Stimulated activated CD4-positive, alpha-beta T cell treated with anti-CD3 and anti-CD28 coated beads, Interleukin-12 subunit alpha, Interleukin-12 subunit beta, amount 100 ng/mL, for 48 hours (primary cell): Measurements from ENCODE around the gene TPD52L1.

ENCODE experiments used
- DNase-seq, 3 donors: peaks; one replicate each; pipeline ENCODE4 v3.0.0-alpha.2; 2020; ENCODE audit warnings: low read depth in 2 of 3, low spot score in 1 of 3

Gene TPD52L1

GRCh38 chr6:125174626-125175025 is 21.1 kb downstream of the TPD52L1 start:
- DNase-seq: no peak

- no peak for DNase-seq
Observed at GRCh38 chr6:125175466-125176048, 22.0 kb downstream of the TPD52L1 start.

- no peak for DNase-seq
Observed at GRCh38 chr6:125182237-125183008, 28.9 kb downstream of the TPD52L1 start.

DNA sequence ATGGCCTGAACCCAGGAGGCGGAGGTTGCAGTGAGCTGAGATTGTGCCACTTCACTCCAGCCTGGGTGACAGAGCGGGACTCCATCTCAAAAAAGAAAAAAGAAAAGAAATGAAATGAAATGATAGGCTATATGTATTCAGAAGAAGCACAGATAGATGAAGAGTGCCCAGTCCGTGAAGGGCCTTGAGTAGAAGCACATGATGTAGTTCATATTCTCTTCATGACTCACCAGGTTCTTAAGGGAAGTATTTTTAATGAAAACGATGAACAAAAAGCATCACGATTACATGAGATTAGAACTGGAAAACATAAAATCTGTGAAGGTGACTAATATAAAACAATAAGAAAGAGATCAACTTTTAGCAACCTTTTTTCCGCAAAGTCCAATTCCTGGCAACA is 29.8 kb downstream of the TPD52L1 start:
- DNase-seq: no peak

- no peak for DNase-seq
Observed at GRCh38 chr6:125188037-125188436, 34.5 kb downstream of the TPD52L1 start.

DNA sequence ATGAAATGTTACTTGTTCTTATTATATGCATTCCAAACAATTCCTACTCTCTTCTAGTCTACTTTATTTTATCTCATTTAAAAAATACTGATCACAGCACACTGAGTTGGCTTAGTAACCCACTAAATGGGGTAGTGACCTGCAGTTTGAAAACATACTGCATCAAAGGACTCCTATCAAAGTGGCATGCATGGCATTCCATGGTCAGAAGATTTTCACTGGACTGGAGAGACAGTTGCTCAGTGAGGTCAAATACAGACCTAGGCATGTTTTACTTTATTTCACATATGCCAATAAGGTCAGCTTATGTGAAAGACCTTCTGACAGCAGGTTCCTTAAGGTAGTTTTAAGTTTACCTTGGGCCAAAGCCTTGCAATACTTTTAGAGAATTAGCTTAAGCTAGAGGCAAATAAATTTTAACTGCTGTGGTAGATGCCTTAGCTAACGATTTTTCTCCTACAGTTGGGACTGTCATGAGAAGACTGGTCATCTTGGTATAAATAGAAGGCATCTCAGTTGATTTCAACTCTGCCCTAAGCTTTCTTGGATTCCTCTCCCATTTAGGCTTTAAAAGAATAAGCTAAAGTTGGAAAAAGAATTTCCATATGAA is 35.1 kb downstream of the TPD52L1 start:
- DNase-seq: no peak

DNA sequence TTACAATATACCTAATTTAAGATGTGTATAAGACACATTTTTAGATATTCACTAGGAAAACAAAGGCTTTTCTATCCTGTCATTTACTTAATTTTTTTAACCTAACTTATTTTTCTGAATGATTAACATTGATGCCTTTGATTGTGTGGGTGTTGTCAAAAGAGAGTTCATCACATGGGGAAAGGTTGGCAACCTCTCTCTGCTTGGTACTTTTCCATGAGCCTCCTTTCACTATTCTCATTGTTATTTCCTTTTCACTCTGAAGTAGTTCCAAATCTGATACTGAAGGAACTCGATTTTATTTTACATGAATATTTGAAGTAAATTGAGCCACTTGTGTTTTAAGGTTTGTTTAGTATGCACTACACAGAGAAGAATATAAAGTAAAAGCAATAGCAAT is 35.9 kb downstream of the TPD52L1 start:
- DNase-seq: no peak

DNA sequence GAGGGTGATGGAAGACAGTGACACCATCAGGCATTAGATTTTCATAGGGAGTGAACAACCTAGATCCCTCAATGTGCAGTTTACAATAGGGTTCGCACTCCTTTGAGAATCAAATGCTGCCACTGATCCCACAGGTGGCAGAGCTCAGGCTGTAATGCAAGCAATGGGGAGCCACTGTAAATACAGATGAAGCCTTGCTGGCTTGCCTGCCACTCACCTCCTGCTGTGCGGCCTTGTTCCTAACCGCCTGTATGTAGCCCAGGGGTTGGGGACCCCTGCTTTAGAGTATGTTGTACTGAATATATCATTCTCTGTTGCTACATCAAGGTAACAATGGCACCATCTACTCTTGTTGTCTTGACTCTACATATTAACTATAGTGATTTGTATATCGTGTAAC is 37.1 kb downstream of the TPD52L1 start:
- DNase-seq: no peak

DNA sequence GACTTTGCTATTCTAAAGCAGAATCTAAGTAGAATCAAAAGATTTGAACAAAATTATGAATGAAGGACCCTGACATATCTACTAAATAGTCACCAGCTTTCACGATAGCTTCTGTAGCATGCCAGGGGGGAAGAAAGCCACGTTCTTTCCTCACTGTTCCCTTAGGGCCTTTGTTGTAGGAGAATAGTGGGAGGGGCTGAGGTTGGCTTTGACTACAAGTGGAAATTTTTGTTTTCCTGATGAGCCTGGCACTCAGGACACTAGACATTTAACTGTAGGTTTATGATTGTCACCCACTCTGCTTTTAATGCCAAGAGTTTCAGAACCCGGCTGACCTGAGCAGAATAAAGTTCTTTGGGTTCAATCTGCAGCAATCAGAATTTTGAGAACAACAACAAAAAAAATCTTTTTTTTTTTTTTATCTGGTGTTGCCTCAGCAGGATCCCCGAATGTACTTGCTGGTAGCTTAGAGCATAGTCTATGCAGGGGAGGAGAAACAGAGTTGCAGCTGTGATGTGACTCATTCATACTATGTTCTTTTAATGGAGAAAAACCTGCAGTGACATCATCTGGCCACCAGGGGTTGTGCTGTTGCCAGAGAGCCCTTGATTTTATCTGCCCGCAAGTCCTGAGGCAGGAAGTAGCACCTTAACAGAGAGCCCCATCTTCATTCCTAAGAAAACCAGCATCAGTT is 38.5 kb downstream of the TPD52L1 start:
- peak; percentile 45 to 48 (median 46) for DNase-seq

GRCh38 chr6:125192610-125192930 is 39.0 kb downstream of the TPD52L1 start:
- no peak for DNase-seq

DNA sequence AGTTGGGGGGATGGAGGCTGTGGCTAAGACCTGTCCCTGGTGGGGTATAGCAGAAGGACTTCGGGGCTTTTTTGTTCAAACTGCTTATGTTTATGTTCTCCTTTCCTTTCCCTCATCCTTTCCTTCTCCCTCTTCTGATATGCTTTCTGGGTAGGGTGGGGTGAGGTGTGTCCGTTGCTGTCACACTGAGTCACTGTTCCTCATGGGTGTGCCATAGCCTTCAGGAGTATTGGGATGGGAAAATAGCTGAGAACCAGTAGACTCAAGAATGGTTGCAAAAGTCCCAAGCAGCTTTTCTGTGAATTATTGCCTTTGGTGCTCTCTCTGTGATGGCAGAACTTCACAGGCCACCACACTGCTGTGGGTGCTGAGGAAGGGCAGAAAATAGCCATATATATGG is 39.6 kb downstream of the TPD52L1 start:
- DNase-seq: no peak

GRCh38 chr6:125194941-125195340 is 41.4 kb downstream of the TPD52L1 start:
- DNase-seq: no peak

DNA sequence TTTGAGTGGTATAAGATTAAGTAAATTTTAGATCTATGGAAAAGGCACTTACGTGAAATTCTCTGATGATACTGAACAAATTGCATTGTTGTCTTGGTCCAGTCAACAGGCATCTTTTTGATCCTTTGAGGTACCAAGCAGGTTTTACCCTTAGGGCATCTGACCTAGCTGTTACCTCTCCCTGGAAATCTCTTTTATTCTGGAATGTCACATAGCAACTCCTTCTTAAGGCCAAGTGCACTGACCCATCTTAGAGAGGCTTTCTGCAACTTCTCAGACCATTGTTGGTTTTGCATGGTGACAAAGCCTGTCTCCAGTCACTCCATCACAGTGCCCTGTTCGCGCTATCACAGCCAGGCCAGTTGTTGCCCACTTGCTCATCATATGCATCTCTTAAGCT is 42.0 kb downstream of the TPD52L1 start:
- no peak for DNase-seq

- DNase-seq: no peak
Observed at GRCh38 chr6:125196613-125197012, 43.0 kb downstream of the TPD52L1 start.

- DNase-seq: no peak
Observed at GRCh38 chr6:125197795-125198269, 44.3 kb downstream of the TPD52L1 start.

DNA sequence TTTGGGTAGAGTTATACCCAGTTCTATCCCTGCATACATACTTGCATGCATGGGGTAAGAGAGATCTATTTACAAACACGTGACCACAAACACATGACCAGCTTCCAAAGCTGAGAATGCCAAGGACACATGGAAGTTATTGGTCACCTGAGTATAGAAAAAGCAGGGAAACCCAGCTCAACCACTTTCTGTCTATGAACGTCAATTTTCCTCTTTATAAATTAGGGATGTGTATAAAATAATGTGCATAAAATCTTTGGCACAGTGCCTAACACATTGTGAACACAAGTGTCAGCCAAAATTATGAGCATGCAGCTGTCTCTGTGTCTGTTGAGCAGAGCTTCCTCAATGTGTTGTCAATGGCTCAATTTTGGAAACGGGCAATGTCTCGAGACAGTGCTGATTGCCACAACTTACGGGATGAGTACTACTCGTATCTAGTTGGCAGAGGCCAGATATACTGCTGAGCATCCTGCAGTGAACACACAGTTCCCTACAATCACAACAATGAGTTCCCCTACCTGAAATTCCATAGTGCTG is 44.9 kb downstream of the TPD52L1 start:
- DNase-seq: no peak

DNA sequence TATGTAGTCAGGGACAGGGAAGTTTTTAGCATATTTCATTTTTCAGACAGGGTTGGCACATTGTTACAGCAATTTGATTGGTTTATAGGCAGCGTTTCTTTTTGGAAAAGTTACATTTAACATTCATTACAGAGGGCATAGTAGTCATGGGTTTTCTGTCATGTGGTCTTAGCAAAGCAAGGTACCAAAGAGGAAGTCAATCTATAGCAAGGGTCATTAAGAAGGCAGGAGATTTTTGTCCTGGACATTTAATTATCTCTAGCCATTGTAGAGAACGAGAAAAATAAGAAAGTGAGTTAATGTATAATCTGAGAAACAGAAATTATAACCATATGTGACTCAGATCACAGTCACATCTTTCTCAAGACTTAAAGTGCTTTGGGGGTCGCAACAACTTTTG is 47.4 kb downstream of the TPD52L1 start:
- DNase-seq: no peak

DNA sequence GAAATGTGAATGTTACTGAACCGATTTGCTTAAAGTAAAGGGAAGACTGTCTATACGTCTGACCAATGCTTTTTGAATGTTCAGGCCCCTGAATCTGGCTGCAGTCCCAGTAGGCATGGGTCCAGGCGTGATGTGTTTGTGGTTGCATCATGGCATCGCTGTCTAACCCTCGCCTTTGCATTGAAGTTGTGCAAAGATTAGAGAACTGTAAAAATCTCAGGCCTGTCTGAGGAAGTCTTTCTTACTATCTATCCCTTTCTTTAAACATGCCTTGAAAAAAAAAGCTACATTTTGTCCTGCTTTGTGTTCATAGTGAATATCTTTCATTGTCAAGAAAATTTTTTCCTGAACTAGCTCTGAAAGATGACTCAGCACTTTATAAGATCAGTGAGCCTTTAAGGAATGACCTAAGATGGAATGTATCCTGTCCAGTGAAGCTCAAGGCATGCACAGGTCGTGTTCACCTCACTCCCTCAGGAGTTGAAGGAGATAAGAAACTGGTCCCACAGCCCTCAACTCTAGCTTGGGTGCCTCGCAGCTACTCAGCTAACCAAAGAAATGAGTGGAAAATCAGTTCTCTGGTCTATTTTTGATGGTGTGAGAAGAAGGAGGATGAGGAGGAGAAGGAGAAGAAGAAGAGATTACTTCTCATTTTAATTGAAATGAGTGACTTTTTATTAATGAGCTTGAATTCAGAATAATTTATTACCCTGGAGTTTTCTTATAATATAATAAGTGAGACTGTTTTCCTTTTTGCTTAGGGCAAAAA is 48.6 kb downstream of the TPD52L1 start:
- no peak for DNase-seq

DNA sequence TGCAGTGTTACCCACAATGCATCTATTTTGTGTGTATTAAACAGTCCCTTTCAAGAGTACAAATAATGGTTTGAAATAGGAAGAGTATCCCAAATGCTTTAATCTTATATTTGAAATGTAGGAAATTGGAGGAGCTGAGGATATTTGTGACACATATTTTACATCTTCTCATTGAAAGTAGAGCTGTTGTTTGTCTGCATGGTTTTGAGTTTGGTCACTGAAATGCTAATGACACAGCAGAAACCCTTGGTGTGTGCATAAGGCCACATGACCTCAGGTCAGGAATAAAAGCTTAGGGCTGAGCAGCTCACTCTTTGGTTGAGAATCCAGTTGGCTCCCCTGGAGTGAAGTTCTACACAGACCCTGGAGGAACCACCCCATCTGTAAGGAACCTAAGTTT is 49.8 kb downstream of the TPD52L1 start:
- DNase-seq: no peak

DNA sequence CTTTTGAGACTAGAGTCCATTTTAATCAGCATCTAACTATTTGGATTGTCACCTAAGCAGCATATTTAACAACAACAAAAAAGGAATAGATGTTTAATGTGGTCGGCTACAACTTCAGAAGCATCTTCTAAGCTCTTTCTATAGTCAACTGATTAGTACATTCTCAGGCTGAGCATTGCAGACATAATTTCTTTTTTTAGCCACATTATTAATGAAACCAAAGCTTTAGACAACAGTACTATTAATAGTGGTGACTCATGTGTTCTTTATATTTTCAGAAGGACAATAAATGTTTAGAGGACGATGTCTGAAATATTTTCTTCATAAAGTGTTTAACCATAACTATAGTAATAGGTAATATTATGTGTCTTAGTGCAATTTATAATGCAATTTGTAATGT is 52.4 kb downstream of the TPD52L1 start:
- no peak for DNase-seq

- DNase-seq: no peak
Observed at GRCh38 chr6:125206389-125206788, 52.8 kb downstream of the TPD52L1 start.
